H1 (cell line): ENCODE data around the gene PKM. TPM values are rescaled to one million over a fixed set of nuclear protein-coding genes. Genes with fewer than 3 reads are reported as not detected.

Source experiments
- CTCF ChIA-PET: fragments of 300-600 bp; sonication (Branson Sonifier 250); formaldehyde crosslinking; loops from one replicate; lab custom pipeline; 2021; ENCODE audit not compliant: partially characterized antibody; lab: Charles Lee
- POLR2A ChIA-PET: fragments of 300-600 bp; sonication (Branson Sonifier 250); formaldehyde crosslinking; loops from one replicate; lab custom pipeline; 2021; ENCODE audit warnings: inconsistent platforms; ENCODE audit not compliant: partially characterized antibody; lab: Charles Lee
- DNase-seq, 2 experiments: peaks; one replicate each; pipeline versions ENCODE4 v3.0.0 to v3.0.0-alpha.2; 2010 to 2022; ENCODE audit warnings: low spot score in 2 of 2, low read depth in 1 of 2, mixed read lengths in 1 of 2
- FAIRE-seq: peaks from 2 replicates; lab custom pipeline; 2011; peaks lifted over from hg19 to GRCh38; lab: Jason Lieb, UNC
- H2AFZ ChIP-seq: 2 replicates; pipeline ENCODE4 v1.8.1; 2012; ENCODE audit warnings: low read length, inconsistent platforms
- H2AK5ac ChIP-seq: 2 replicates; pipeline ENCODE4 v1.6.1; 2013; ENCODE audit warnings: low read depth, low read length
- H2BK120ac ChIP-seq: replicated peaks from 2 replicates; pipeline ENCODE3; 2013; ENCODE audit warnings: low read depth, low read length, inconsistent platforms
- H2BK12ac ChIP-seq: 2 replicates; pipeline ENCODE4 v1.6.1; 2013; ENCODE audit warnings: low read depth, low read length
- H2BK15ac ChIP-seq: 2 replicates; pipeline ENCODE4 v1.6.1; 2013; ENCODE audit warnings: low read length
- H2BK20ac ChIP-seq: 2 replicates; pipeline ENCODE4 v1.6.1; 2013; ENCODE audit warnings: low read length
- H2BK5ac ChIP-seq: 2 replicates; pipeline ENCODE4 v1.6.1; 2013; ENCODE audit warnings: low read depth, low read length
- H3K14ac ChIP-seq: 2 replicates; pipeline ENCODE4 v1.6.1; 2013; ENCODE audit warnings: inconsistent platforms; ENCODE audit not compliant: insufficient read length
- H3K18ac ChIP-seq: 2 replicates; pipeline ENCODE4 v1.6.1; 2013; ENCODE audit warnings: low read length; ENCODE audit errors: extremely low read depth
- H3K23ac ChIP-seq: 2 replicates; pipeline ENCODE4 v1.6.1; 2013; ENCODE audit warnings: inconsistent platforms; ENCODE audit not compliant: insufficient read length
- H3K23me2 ChIP-seq: 2 replicates; pipeline ENCODE4 v1.6.1; 2013; ENCODE audit warnings: low read depth, low read length
- H3K27ac ChIP-seq: 2 replicates; pipeline ENCODE4 v1.6.1; 2011; ENCODE audit warnings: low read depth, low read length, inconsistent platforms
- H3K27me3 ChIP-seq, 4 experiments: replicated peaks in 1 of 4; 1 replicate in 1 of 4; 2 replicates in 3 of 4; pipeline versions ENCODE4 v1.6.1 to v1.8.1; 2011 to 2013; ENCODE audit warnings: low read length in 3 of 4, mild to moderate bottlenecking in 3 of 4, inconsistent platforms in 2 of 4, mixed read lengths in 2 of 4, moderate library complexity in 1 of 4; ENCODE audit not compliant: control insufficient read depth in 3 of 4, insufficient read depth in 3 of 4; ENCODE audit errors: extremely low read depth in 1 of 4
- H3K36me3 ChIP-seq, 4 experiments: 2 replicates each; pipeline versions ENCODE4 v1.6.1 to v1.8.1; 2011 to 2013; ENCODE audit warnings: mild to moderate bottlenecking in 4 of 4, low read length in 3 of 4, moderate library complexity in 2 of 4, control low read depth in 1 of 4, inconsistent platforms in 1 of 4; ENCODE audit not compliant: insufficient read depth in 4 of 4, control insufficient read depth in 2 of 4
- H3K4ac ChIP-seq: replicated peaks from 2 replicates; pipeline ENCODE3; 2013; ENCODE audit warnings: low read length, low read depth, mixed read lengths, inconsistent platforms; ENCODE audit not compliant: insufficient read length
- H3K4me1 ChIP-seq, 4 experiments: replicated peaks in 1 of 4; 1 replicate in 1 of 4; 2 replicates in 3 of 4; pipeline versions ENCODE4 v1.6.1 to v1.8.1; 2011 to 2013; ENCODE audit warnings: low read length in 3 of 4, inconsistent platforms in 2 of 4, mixed read lengths in 1 of 4; ENCODE audit not compliant: insufficient read depth in 4 of 4, control insufficient read depth in 3 of 4
- H3K4me2 ChIP-seq, 2 experiments: 2 replicates each; pipeline versions ENCODE4 v1.6.1 to v1.8.1; 2011 to 2013; ENCODE audit warnings: low read depth in 2 of 2, low read length in 2 of 2, control low read depth in 1 of 2, inconsistent platforms in 1 of 2, mild to moderate bottlenecking in 1 of 2; ENCODE audit not compliant: insufficient read depth in 1 of 2
- H3K4me3 ChIP-seq, 4 experiments: fragments of 200-600, 300-600 bp in 1 of 4; sonication (generic), shearing (Covaris generic), sonication (Bioruptor Twin) in 1 of 4; 2 replicates each; pipeline versions ENCODE4 v1.5.1 to v1.8.1; 2011 to 2016; ENCODE audit warnings: low read length in 4 of 4, low read depth in 3 of 4, control low read depth in 2 of 4, inconsistent platforms in 2 of 4, mild to moderate bottlenecking in 2 of 4, mixed read lengths in 1 of 4, moderate library complexity in 1 of 4; ENCODE audit not compliant: insufficient read depth in 2 of 4; ENCODE audit errors: extremely low read depth in 1 of 4
- H3K56ac ChIP-seq: replicated peaks from 2 replicates; pipeline ENCODE3; 2013; ENCODE audit warnings: low read depth, mild to moderate bottlenecking, mixed read lengths, low read length, inconsistent platforms; ENCODE audit not compliant: insufficient read length
- H3K79me1 ChIP-seq: 2 replicates; pipeline ENCODE4 v1.6.1; 2013; ENCODE audit warnings: low read depth, low read length, control low read depth
- H3K79me2 ChIP-seq, 2 experiments: 2 replicates each; pipeline versions ENCODE4 v1.6.1 to v1.8.1; 2012 to 2013; ENCODE audit warnings: low read length in 2 of 2, mild to moderate bottlenecking in 2 of 2, inconsistent platforms in 1 of 2; ENCODE audit not compliant: insufficient read depth in 2 of 2, control insufficient read depth in 1 of 2
- H3K9ac ChIP-seq, 4 experiments: replicated peaks in 1 of 4; 1 replicate in 1 of 4; 2 replicates in 3 of 4; pipeline versions ENCODE4 v1.6.1 to v1.8.1; 2011 to 2013; ENCODE audit warnings: low read depth in 3 of 4, low read length in 3 of 4, control low read depth in 2 of 4, mild to moderate bottlenecking in 2 of 4, moderate library complexity in 2 of 4, inconsistent platforms in 1 of 4; ENCODE audit errors: extremely low read depth in 1 of 4
- H3K9me3 ChIP-seq, 2 experiments: 2 replicates each; pipeline versions ENCODE4 v1.6.1 to v1.8.1; 2012 to 2013; ENCODE audit warnings: mild to moderate bottlenecking in 2 of 2, moderate library complexity in 2 of 2, control low read depth in 1 of 2, inconsistent platforms in 1 of 2, low read depth in 1 of 2, low read length in 1 of 2, mixed read lengths in 1 of 2; ENCODE audit not compliant: insufficient read depth in 2 of 2
- H4K20me1 ChIP-seq, 2 experiments: replicated peaks in 1 of 2; 2 replicates each; pipeline versions ENCODE3 to v1.8.1; 2011 to 2013; ENCODE audit warnings: inconsistent platforms in 2 of 2, low read length in 2 of 2, mild to moderate bottlenecking in 1 of 2; ENCODE audit not compliant: insufficient read depth in 2 of 2, control insufficient read depth in 1 of 2
- H4K5ac ChIP-seq: 2 replicates; pipeline ENCODE4 v1.6.1; 2013; ENCODE audit warnings: low read length, low read depth, mixed read lengths, inconsistent platforms; ENCODE audit not compliant: insufficient read length
- H4K8ac ChIP-seq: 2 replicates; pipeline ENCODE4 v1.8.0; 2013; ENCODE audit warnings: mild to moderate bottlenecking, moderate library complexity, low read length, inconsistent platforms; ENCODE audit not compliant: insufficient read depth; ENCODE audit errors: extremely low read depth
- H4K91ac ChIP-seq: replicated peaks from 2 replicates; pipeline ENCODE3; 2013; ENCODE audit warnings: low read length, mixed read lengths, inconsistent platforms; ENCODE audit not compliant: insufficient read length
- CEBPB ChIP-seq: IDR thresholded peaks from 2 replicates; pipeline ENCODE4 v1.6.1; 2012; ENCODE audit warnings: low read depth, low read length
- HDAC6 ChIP-seq: IDR thresholded peaks from one replicate; pipeline ENCODE4 v1.7.1; 2012; ENCODE audit warnings: low read depth, mild to moderate bottlenecking, inconsistent platforms, low read length, moderate library complexity
- RAD21 ChIP-seq, 2 experiments: IDR thresholded peaks in 1 of 2; conservative IDR thresholded peaks in 1 of 2; 2 replicates each; pipeline ENCODE4 v1.6.1; 2011; ENCODE audit warnings: low read depth in 2 of 2, low read length in 2 of 2, improper control_type of control experiment in 1 of 2, inconsistent platforms in 1 of 2, mild to moderate bottlenecking in 1 of 2, moderate library complexity in 1 of 2
- SIN3A ChIP-seq, 2 experiments: IDR thresholded peaks in 1 of 2; conservative IDR thresholded peaks in 1 of 2; 2 replicates each; pipeline ENCODE4 v1.6.1; 2011 to 2012; ENCODE audit warnings: low read length in 2 of 2, improper control_type of control experiment in 1 of 2, low read depth in 1 of 2, mild to moderate bottlenecking in 1 of 2
- TAF1 ChIP-seq: IDR thresholded peaks from 2 replicates; pipeline ENCODE4 v1.6.1; 2011; ENCODE audit warnings: mild to moderate bottlenecking, low read depth, low read length
- TCF12 ChIP-seq: IDR thresholded peaks from 2 replicates; pipeline ENCODE4 v1.6.1; 2011; ENCODE audit warnings: low read depth, mild to moderate bottlenecking, low read length
- WGBS, 2 experiments: shearing (Covaris generic) in 1 of 2; methylation state at CpG; one replicate each; pipeline versions ENCODE4 v1.1.6 to v1.1.7; 2013 to 2015; ENCODE audit warnings: low lambda C conversion rate in 2 of 2, mixed read lengths in 2 of 2, inconsistent platforms in 1 of 2, low coverage in 1 of 2, missing lambda C conversion rate in 1 of 2; ENCODE audit not compliant: insufficient replicate concordance in 2 of 2, insufficient coverage in 1 of 2, insufficient read length in 1 of 2; ENCODE audit errors: extremely low coverage in 1 of 2, missing lambda C conversion rate in 1 of 2; 5-methylcytosine and 5-hydroxymethylcytosine counted together
- polyA plus RNA-seq, 7 experiments: library from polyadenylated mRNA; depleted of rRNA in 3 of 7; stranded (reverse) in 5 of 7; unstranded in 2 of 7; fragments of >200 nt in 5 of 7; fragments of 200-250 nt in 2 of 7; gene quantifications; 1 replicate in 5 of 7; 2 replicates in 1 of 7; 4 replicates in 1 of 7; pipeline versions ENCODE4 v1.2.1 to v1.2.3, GENCODE V29; 2011 to 2013; ENCODE audit warnings: missing spikeins in 2 of 7, mixed read lengths in 2 of 7
- total RNA-seq: library from RNA; stranded (reverse); fragmentation: NEBNext Ultra II Directional; extraction: Animal tissue kit (Norgen Biotek cat#: 25700); gene quantifications from 2 replicates; pipeline ENCODE4 v1.2.1, GENCODE V29; 2021
- TF ChIP-seq, protein P1 (sequence below), 3 experiments: IDR thresholded peaks; 1 replicate in 2 of 3; 2 replicates in 1 of 3; pipeline versions ENCODE4 v1.5.1 to v1.6.1; 2011; ENCODE audit warnings: low read length in 3 of 3, mild to moderate bottlenecking in 3 of 3, inconsistent platforms in 2 of 3, low read depth in 1 of 3, moderate library complexity in 1 of 3; ENCODE audit not compliant: insufficient read depth in 1 of 3; ENCODE audit errors: control extremely low read depth in 1 of 3
- TF ChIP-seq, protein P2 (sequence below): IDR thresholded peaks from 2 replicates; pipeline ENCODE4 v1.6.1; 2012; ENCODE audit warnings: low read length, inconsistent platforms

Gene PKM
- total and polyA plus RNA-seq, 2 of the 8 experiments (the other 6 are each of a cell fraction or from before 2014, with no cell fraction given) = 780 to 856 TPM

DNA sequence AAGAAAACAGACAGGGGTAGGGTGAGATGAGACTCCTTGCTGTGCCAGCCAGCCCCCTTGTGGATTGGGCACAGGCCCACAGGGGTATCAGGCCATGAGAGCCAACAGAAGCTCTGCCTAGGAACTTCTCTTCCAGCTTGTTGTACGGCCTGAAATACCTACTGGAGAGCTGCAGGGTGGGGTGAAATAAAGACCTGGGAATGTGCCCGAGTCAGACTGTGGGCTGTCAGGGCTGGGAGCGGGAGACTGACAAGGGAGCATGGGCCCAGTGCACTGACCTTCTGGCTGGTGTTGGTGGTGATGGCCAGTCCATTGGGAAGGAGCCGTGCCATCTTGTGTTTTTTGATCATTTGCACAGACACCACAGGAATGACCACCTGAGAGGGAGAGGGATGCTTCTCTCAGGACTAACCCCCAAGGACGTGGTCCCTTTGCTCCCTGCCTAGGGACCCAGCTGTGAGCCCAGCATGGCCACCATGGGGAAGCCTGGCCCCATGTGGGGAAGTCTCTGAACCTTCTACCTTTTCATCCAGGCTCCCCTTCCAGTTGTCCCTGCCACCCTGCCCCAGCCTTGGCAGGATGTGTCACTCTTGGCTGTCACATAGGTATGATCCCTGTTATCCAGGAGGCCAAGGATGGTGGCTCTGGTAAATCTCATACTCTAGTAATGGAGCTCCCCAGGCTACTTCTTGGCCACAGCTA, 64.1 kb downstream of the PKM start:
- H3K23me2 ChIP-seq = no peaks in the 10 kb centered on the region
- TF ChIP-seq HDAC6 (no peak), TCF12 (no peak), CEBPB (no peak), SIN3A (conservative IDR thresholded peaks at IDR 0.05 in 1 of 2, IDR thresholded peaks at IDR 0.05 in 1 of 2; ENCODE audit: low read depth in 1 of 2, low read length in 2 of 2) (no peak), TAF1 (no peak), RAD21 (IDR thresholded peaks at IDR 0.05 in 1 of 2, conservative IDR thresholded peaks at IDR 0.05 in 1 of 2; ENCODE audit: low read depth in 2 of 2, low read length in 2 of 2) (no peak)
- TF ChIP-seq, protein P1, sequence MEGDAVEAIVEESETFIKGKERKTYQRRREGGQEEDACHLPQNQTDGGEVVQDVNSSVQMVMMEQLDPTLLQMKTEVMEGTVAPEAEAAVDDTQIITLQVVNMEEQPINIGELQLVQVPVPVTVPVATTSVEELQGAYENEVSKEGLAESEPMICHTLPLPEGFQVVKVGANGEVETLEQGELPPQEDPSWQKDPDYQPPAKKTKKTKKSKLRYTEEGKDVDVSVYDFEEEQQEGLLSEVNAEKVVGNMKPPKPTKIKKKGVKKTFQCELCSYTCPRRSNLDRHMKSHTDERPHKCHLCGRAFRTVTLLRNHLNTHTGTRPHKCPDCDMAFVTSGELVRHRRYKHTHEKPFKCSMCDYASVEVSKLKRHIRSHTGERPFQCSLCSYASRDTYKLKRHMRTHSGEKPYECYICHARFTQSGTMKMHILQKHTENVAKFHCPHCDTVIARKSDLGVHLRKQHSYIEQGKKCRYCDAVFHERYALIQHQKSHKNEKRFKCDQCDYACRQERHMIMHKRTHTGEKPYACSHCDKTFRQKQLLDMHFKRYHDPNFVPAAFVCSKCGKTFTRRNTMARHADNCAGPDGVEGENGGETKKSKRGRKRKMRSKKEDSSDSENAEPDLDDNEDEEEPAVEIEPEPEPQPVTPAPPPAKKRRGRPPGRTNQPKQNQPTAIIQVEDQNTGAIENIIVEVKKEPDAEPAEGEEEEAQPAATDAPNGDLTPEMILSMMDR (IDR thresholded peaks at IDR 0.05; ENCODE audit: control extremely low read depth in 1 of 3, insufficient read depth in 1 of 3, low read depth in 1 of 3, low read length in 3 of 3) = no peak
- TF ChIP-seq, protein P2, sequence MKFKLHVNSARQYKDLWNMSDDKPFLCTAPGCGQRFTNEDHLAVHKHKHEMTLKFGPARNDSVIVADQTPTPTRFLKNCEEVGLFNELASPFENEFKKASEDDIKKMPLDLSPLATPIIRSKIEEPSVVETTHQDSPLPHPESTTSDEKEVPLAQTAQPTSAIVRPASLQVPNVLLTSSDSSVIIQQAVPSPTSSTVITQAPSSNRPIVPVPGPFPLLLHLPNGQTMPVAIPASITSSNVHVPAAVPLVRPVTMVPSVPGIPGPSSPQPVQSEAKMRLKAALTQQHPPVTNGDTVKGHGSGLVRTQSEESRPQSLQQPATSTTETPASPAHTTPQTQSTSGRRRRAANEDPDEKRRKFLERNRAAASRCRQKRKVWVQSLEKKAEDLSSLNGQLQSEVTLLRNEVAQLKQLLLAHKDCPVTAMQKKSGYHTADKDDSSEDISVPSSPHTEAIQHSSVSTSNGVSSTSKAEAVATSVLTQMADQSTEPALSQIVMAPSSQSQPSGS = no peak

More for the DNA sequence above, 64.1 kb downstream of the PKM start:
- H4K5ac ChIP-seq = no peak overlapping the region
- no peaks in the 10 kb centered on the region for H3K9me3 ChIP-seq
- 86% methylated on average over 5 of the region's 5 CpGs; no CpG with 5 or more reads in 1 of the 2 experiments for WGBS, 2 experiments
- no peak overlapping the region for H2BK5ac ChIP-seq
- H3K9ac ChIP-seq = no peak overlapping the region
- no peak overlapping the region for H4K8ac ChIP-seq
- no peak overlapping the region for H2BK15ac ChIP-seq
- no peaks in the 10 kb centered on the region for H3K79me1 ChIP-seq
- H2AFZ ChIP-seq = no peak overlapping the region
- no peak for DNase-seq
- ChIA-PET CTCF (interaction anchor here (0.6 to 1.4 kb wide), 4 partner anchors 10 to 16 kb away, joined by 3 to 4 read pairs (median 3); no protein-coding TSS in a partner anchor), POLR2A (interaction anchor here (0.6 kb wide), 1 partner anchor 8 kb away, joined by 4 read pairs; no protein-coding TSS in a partner anchor)
- no peak overlapping the region for H3K4ac ChIP-seq
- no peaks in the 10 kb centered on the region for H3K27me3 ChIP-seq
- no peak overlapping the region for H2BK20ac ChIP-seq
- H4K20me1 ChIP-seq = no peaks in the 10 kb centered on the region
- H3K4me3 ChIP-seq = no peak overlapping the region
- no peak overlapping the region for H4K91ac ChIP-seq
- no peak overlapping the region for H3K56ac ChIP-seq
- H3K4me2 ChIP-seq = no peak overlapping the region
- H2BK12ac ChIP-seq = no peak overlapping the region
- H3K4me1 ChIP-seq = peaks cover 0 to 8% (median 2%) of the 10 kb centered on the region in 4 experiments; a peak in 3 of 7 replicates
- no peak for FAIRE-seq
- H2BK120ac ChIP-seq = no peak overlapping the region
- no peaks in the 10 kb centered on the region for H3K79me2 ChIP-seq
- H3K18ac ChIP-seq = no peak overlapping the region
- no peak overlapping the region for H3K14ac ChIP-seq
- H3K23ac ChIP-seq = no peak overlapping the region
- no peak overlapping the region for H3K27ac ChIP-seq
- H3K36me3 ChIP-seq = no peaks in the 10 kb centered on the region
- H2AK5ac ChIP-seq = no peak overlapping the region
